OCI-LY1 (cell line): Measurements from ENCODE around the gene GRB10.
"Not testable (repeated sequence)": the region's sequence is repeated elsewhere in the genome, so short reads cannot be mapped to it uniquely, and the experiment has no call there.

Experiments
- EZH2 ChIP-seq: fragments of 200-600 bp; sonication (generic), shearing (Covaris generic); IDR thresholded peaks from 2 replicates; pipeline ENCODE4 v1.8.0; 2017; ENCODE audit warnings: borderline replicate concordance, mixed run types, mild to moderate bottlenecking, antibody characterized with exemption, low read length, moderate library complexity, mixed read lengths
- TF ChIP-seq, protein P1 (sequence below): fragments of 200-600 bp; sonication (generic), shearing (Covaris generic); IDR thresholded peaks from 2 replicates; pipeline ENCODE4 v1.5.1; 2017; ENCODE audit warnings: mild to moderate bottlenecking, antibody characterized with exemption, low read length, moderate library complexity, mixed read lengths

DNA sequence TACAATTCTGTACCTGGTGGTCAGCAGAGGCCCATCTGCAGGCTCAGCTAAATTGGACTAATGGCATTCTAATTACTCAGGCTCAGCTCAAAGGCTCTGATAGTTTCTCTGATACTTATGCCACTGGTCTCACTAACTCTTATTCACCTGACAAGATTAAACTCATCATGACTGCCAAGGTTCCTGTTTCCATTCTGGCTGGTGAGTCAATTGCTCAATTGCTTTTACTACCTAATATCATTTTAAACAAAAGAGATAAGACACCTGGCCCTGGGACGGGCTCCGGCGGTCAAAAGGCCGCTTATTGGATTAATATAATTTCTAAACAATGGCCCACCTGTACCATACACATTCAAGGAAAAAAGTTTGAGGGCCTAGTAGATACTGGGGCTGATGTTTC, 204.6 kb downstream of the GRB10 start:
- TF ChIP-seq, protein P1, sequence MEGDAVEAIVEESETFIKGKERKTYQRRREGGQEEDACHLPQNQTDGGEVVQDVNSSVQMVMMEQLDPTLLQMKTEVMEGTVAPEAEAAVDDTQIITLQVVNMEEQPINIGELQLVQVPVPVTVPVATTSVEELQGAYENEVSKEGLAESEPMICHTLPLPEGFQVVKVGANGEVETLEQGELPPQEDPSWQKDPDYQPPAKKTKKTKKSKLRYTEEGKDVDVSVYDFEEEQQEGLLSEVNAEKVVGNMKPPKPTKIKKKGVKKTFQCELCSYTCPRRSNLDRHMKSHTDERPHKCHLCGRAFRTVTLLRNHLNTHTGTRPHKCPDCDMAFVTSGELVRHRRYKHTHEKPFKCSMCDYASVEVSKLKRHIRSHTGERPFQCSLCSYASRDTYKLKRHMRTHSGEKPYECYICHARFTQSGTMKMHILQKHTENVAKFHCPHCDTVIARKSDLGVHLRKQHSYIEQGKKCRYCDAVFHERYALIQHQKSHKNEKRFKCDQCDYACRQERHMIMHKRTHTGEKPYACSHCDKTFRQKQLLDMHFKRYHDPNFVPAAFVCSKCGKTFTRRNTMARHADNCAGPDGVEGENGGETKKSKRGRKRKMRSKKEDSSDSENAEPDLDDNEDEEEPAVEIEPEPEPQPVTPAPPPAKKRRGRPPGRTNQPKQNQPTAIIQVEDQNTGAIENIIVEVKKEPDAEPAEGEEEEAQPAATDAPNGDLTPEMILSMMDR, result not testable (repeated sequence)
- not testable (repeated sequence) for TF ChIP-seq EZH2
